22Rv1 (cell line): ENCODE data around the gene MFSD11.

Experiments used
- ZFX ChIP-seq: fragments of 450-650 bp; IDR thresholded peaks from 2 replicates; pipeline ENCODE4 v1.6.1; 2017; ENCODE audit warnings: antibody characterized with exemption, borderline replicate concordance
- TF ChIP-seq, protein P1 (sequence below): fragments of 450-650 bp; IDR thresholded peaks from 2 replicates; pipeline ENCODE4 v1.5.1; 2017; ENCODE audit warnings: mild to moderate bottlenecking

DNA sequence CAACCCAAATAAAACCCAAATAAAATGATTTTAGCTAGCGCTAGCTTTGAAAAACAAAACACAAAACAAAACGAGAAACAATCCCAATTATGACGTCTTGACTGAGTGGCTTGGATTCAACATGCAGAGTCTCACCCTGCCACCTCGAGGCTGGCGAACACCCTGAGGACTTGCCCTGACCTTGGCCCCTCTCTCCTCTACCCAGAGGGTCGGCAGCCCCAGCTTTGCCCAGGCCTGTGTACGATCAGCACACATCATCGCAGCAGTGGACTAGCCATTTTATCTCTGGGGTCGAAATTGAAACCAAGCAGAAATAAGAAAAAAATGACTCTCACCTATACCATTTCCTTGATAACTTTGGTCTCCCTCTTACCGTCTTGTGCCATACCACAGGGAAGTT lies 16.5 kb upstream of the MFSD11 start:
- TF ChIP-seq, protein P1, sequence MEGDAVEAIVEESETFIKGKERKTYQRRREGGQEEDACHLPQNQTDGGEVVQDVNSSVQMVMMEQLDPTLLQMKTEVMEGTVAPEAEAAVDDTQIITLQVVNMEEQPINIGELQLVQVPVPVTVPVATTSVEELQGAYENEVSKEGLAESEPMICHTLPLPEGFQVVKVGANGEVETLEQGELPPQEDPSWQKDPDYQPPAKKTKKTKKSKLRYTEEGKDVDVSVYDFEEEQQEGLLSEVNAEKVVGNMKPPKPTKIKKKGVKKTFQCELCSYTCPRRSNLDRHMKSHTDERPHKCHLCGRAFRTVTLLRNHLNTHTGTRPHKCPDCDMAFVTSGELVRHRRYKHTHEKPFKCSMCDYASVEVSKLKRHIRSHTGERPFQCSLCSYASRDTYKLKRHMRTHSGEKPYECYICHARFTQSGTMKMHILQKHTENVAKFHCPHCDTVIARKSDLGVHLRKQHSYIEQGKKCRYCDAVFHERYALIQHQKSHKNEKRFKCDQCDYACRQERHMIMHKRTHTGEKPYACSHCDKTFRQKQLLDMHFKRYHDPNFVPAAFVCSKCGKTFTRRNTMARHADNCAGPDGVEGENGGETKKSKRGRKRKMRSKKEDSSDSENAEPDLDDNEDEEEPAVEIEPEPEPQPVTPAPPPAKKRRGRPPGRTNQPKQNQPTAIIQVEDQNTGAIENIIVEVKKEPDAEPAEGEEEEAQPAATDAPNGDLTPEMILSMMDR: no peak
- no peak for TF ChIP-seq ZFX
